Activated T-helper 2 cell treated with anti-CD3 and anti-CD28 coated beads, Interferon-gamma antibody, Interleukin-2, Interleukin-4, amounts not matched to agents 10 μg/mL and 5 μg/mL and 100 μg/mL, durations not matched to agents 14 hours and 24 hours and 36 hours (primary cell): ENCODE results near the gene EDEM3. TPM values are rescaled to one million over a fixed set of nuclear protein-coding genes. Genes with fewer than 3 reads are reported as not detected.
A peak's percentile ranks its signal among the peaks of the same experiment; 100 is the strongest.

ENCODE experiments used
- DNase-seq: peaks from one replicate; pipeline ENCODE4 v3.0.0; 2021; ENCODE audit warnings: low spot score
- H3K27ac Mint-ChIP-seq: one replicate; pipeline ENCODE4 v1.8.0; 2021; ENCODE audit warnings: mixed read lengths
- H3K27me3 Mint-ChIP-seq: one replicate; pipeline ENCODE4 v1.8.0; 2021; ENCODE audit warnings: low read depth, mixed read lengths
- H3K36me3 Mint-ChIP-seq: one replicate; pipeline ENCODE4 v1.8.0; 2021; ENCODE audit warnings: low read depth, mixed read lengths
- H3K4me1 Mint-ChIP-seq: one replicate; pipeline ENCODE4 v1.8.0; 2021; ENCODE audit warnings: low read depth, mixed read lengths
- H3K4me3 Mint-ChIP-seq: one replicate; pipeline ENCODE4 v1.8.0; 2021; ENCODE audit warnings: low read depth, mild to moderate bottlenecking, moderate library complexity, mixed read lengths
- H3K9me3 Mint-ChIP-seq: one replicate; pipeline ENCODE4 v1.8.0; 2021; ENCODE audit warnings: mixed read lengths
- intact Hi-C: fragments of 100-400 bp; cut with micrococcal nuclease; formaldehyde crosslinking; loops from one replicate; pipeline ENCODE4 v1.15.1; 2023
- total RNA-seq: library from RNA; stranded (reverse); gene quantifications from 2 replicates; pipeline ENCODE4 v1.2.3, GENCODE V29; 2022

The EDEM3 gene
- total RNA-seq, 1 donor from 2014 or later = 30.2 TPM

- Mint-ChIP-seq H3K36me3 (no peaks in the 10 kb centered on the region), H3K27me3 (peaks cover 31% of the 10 kb centered on the region), H3K4me1 (no peaks in the 10 kb centered on the region), H3K4me3 (no peak overlapping the region), H3K27ac (no peak overlapping the region), H3K9me3 (no peaks in the 10 kb centered on the region)
- intact Hi-C loops = no loop called here
- no peak for DNase-seq
Measured at GRCh38 chr1:184673305-184673704, 81.4 kb downstream of the EDEM3 start.

GRCh38 chr1:184672013-184672726 lies 82.5 kb downstream of the EDEM3 start:
- Mint-ChIP-seq H3K27ac (no peak overlapping the region), H3K4me1 (no peaks in the 10 kb centered on the region), H3K36me3 (no peaks in the 10 kb centered on the region), H3K9me3 (no peaks in the 10 kb centered on the region), H3K27me3 (peaks cover 33% of the 10 kb centered on the region), H3K4me3 (no peak overlapping the region)
- no peak for DNase-seq
- intact Hi-C loops = no loop called here

GRCh38 chr1:184669391-184669790 lies 85.3 kb downstream of the EDEM3 start:
- Mint-ChIP-seq H3K9me3 (no peaks in the 10 kb centered on the region), H3K4me3 (no peak overlapping the region), H3K27me3 (peaks cover 34% of the 10 kb centered on the region), H3K4me1 (no peaks in the 10 kb centered on the region), H3K36me3 (no peaks in the 10 kb centered on the region), H3K27ac (no peak overlapping the region)
- DNase-seq = no peak
- intact Hi-C loops = no loop called here

GRCh38 chr1:184665360-184665759 lies 89.3 kb downstream of the EDEM3 start:
- Mint-ChIP-seq H3K4me1 (peaks cover 3% of the 10 kb centered on the region), H3K9me3 (no peaks in the 10 kb centered on the region), H3K36me3 (no peaks in the 10 kb centered on the region), H3K4me3 (no peak overlapping the region), H3K27ac (no peak overlapping the region), H3K27me3 (peaks cover 29% of the 10 kb centered on the region)
- DNase-seq = no peak
- intact Hi-C loops = no loop called here

GRCh38 chr1:184664661-184665060 lies 90.0 kb downstream of the EDEM3 start:
- H3K36me3 Mint-ChIP-seq = no peaks in the 10 kb centered on the region
- peaks cover 33% of the 10 kb centered on the region for H3K27me3 Mint-ChIP-seq
- H3K9me3 Mint-ChIP-seq = no peaks in the 10 kb centered on the region
- intact Hi-C loops = loop anchor here (5.0 kb wide), 1 partner anchor 587 kb away; no protein-coding TSS in a partner anchor
- H3K27ac Mint-ChIP-seq = no peak overlapping the region
- no peak for DNase-seq
- H3K4me3 Mint-ChIP-seq = no peak overlapping the region
- peaks cover 3% of the 10 kb centered on the region for H3K4me1 Mint-ChIP-seq

- Mint-ChIP-seq H3K9me3 (no peaks in the 10 kb centered on the region), H3K4me3 (peak overlapping the region; percentile 9), H3K27me3 (peaks cover 35% of the 10 kb centered on the region), H3K27ac (no peak overlapping the region), H3K36me3 (no peaks in the 10 kb centered on the region), H3K4me1 (peaks cover 3% of the 10 kb centered on the region)
- peak; percentile 23 for DNase-seq
- intact Hi-C loops = loop anchor here (5.0 kb wide), 1 partner anchor 587 kb away; no protein-coding TSS in a partner anchor
Measured at GRCh38 chr1:184664042-184664660, 90.5 kb downstream of the EDEM3 start.

- H3K4me1 Mint-ChIP-seq = peaks cover 3% of the 10 kb centered on the region
- intact Hi-C loops = loop anchor here (5.0 kb wide), 1 partner anchor 584 kb away; no protein-coding TSS in a partner anchor
Measured at GRCh38 chr1:184661801-184662200, 92.9 kb downstream of the EDEM3 start.

GRCh38 chr1:184660462-184661191 lies 94.0 kb downstream of the EDEM3 start:
- intact Hi-C loops = loop anchor here (5.0 kb wide), 1 partner anchor 583 kb away; no protein-coding TSS in a partner anchor
- H3K27me3 Mint-ChIP-seq = peaks cover 31% of the 10 kb centered on the region
- H3K36me3 Mint-ChIP-seq = no peaks in the 10 kb centered on the region
- H3K4me3 Mint-ChIP-seq = no peak overlapping the region
- H3K4me1 Mint-ChIP-seq = peaks cover 3% of the 10 kb centered on the region
- H3K9me3 Mint-ChIP-seq = no peaks in the 10 kb centered on the region
- H3K27ac Mint-ChIP-seq = no peak overlapping the region
- no peak for DNase-seq

More at GRCh38 chr1:184661801-184662200, 92.9 kb downstream of the EDEM3 start:
- H3K27ac Mint-ChIP-seq = no peak overlapping the region
- no peak for DNase-seq
- H3K4me3 Mint-ChIP-seq = no peak overlapping the region
- no peaks in the 10 kb centered on the region for H3K36me3 Mint-ChIP-seq
- H3K9me3 Mint-ChIP-seq = no peaks in the 10 kb centered on the region
- peaks cover 30% of the 10 kb centered on the region for H3K27me3 Mint-ChIP-seq

GRCh38 chr1:184658055-184658454 lies 96.6 kb downstream of the EDEM3 start:
- no peaks in the 10 kb centered on the region for H3K36me3 Mint-ChIP-seq
- DNase-seq = no peak
- peaks cover 16% of the 10 kb centered on the region for H3K27me3 Mint-ChIP-seq
- peaks cover 3% of the 10 kb centered on the region for H3K4me1 Mint-ChIP-seq
- no peak overlapping the region for H3K27ac Mint-ChIP-seq
- intact Hi-C loops = no loop called here
- H3K9me3 Mint-ChIP-seq = no peaks in the 10 kb centered on the region
- no peak overlapping the region for H3K4me3 Mint-ChIP-seq

GRCh38 chr1:184656221-184656620 lies 98.4 kb downstream of the EDEM3 start:
- no peak overlapping the region for H3K27ac Mint-ChIP-seq
- H3K27me3 Mint-ChIP-seq = peaks cover 11% of the 10 kb centered on the region
- no peaks in the 10 kb centered on the region for H3K36me3 Mint-ChIP-seq
- no peaks in the 10 kb centered on the region for H3K9me3 Mint-ChIP-seq
- intact Hi-C loops = no loop called here
- no peak for DNase-seq
- no peak overlapping the region for H3K4me3 Mint-ChIP-seq
- H3K4me1 Mint-ChIP-seq = no peaks in the 10 kb centered on the region

- Mint-ChIP-seq H3K4me1 (no peaks in the 10 kb centered on the region), H3K36me3 (no peaks in the 10 kb centered on the region), H3K27ac (no peak overlapping the region), H3K27me3 (peaks cover 10% of the 10 kb centered on the region), H3K4me3 (no peak overlapping the region), H3K9me3 (no peaks in the 10 kb centered on the region)
- intact Hi-C loops = no loop called here
- DNase-seq = no peak
Measured at GRCh38 chr1:184655185-184655584, 99.5 kb downstream of the EDEM3 start.

GRCh38 chr1:184650177-184650866 lies 104.3 kb downstream of the EDEM3 start:
- Mint-ChIP-seq H3K36me3 (no peaks in the 10 kb centered on the region), H3K4me3 (no peak overlapping the region)

More at GRCh38 chr1:184650177-184650866, 104.3 kb downstream of the EDEM3 start:
- Mint-ChIP-seq H3K27ac (no peak overlapping the region), H3K4me1 (no peaks in the 10 kb centered on the region), H3K27me3 (no peaks in the 10 kb centered on the region), H3K9me3 (no peaks in the 10 kb centered on the region)
- no peak for DNase-seq
- intact Hi-C loops = no loop called here
